ENCODE data around the gene CHL1.

The CHL1 gene

GRCh38 chr3:294581-294980 is 98.0 kb downstream of the CHL1 start:
- no peak for TF ChIP-seq CTCF (IDR thresholded peaks at IDR 0.05; ENCODE audit: low read depth, low read length)
- in situ Hi-C loops (cut with HindIII; ENCODE audit: low sequenced_read_pairs) = no loop called here
- H3K4me3 ChIP-seq (ENCODE audit: low read depth, low read length) = no peak overlapping the region
- no peak for DNase-seq (ENCODE audit: low read depth, low spot score)

- in situ Hi-C loops (cut with HindIII; ENCODE audit: low sequenced_read_pairs) = no loop called here
- TF ChIP-seq CTCF (IDR thresholded peaks at IDR 0.05; ENCODE audit: low read depth, low read length) = no peak
- DNase-seq (ENCODE audit: low read depth, low spot score) = no peak
- no peak overlapping the region for H3K4me3 ChIP-seq (ENCODE audit: low read depth, low read length)
These were observed 98.6 kb downstream of the CHL1 start for GRCh38 chr3:295166-295565.

GRCh38 chr3:297585-297984 is 101.0 kb downstream of the CHL1 start:
- no peak for TF ChIP-seq CTCF (IDR thresholded peaks at IDR 0.05; ENCODE audit: low read depth, low read length)
- in situ Hi-C loops (cut with HindIII; ENCODE audit: low sequenced_read_pairs) = no loop called here

GRCh38 chr3:299590-300301 is 103.2 kb downstream of the CHL1 start:
- in situ Hi-C loops (cut with HindIII; ENCODE audit: low sequenced_read_pairs) = no loop called here
- no peak overlapping the region for H3K4me3 ChIP-seq (ENCODE audit: low read depth, low read length)
- DNase-seq (ENCODE audit: low read depth, low spot score) = no peak
- TF ChIP-seq CTCF (IDR thresholded peaks at IDR 0.05; ENCODE audit: low read depth, low read length) = no peak

More at GRCh38 chr3:297585-297984, 101.0 kb downstream of the CHL1 start:
- H3K4me3 ChIP-seq (ENCODE audit: low read depth, low read length) = no peak overlapping the region
- no peak for DNase-seq (ENCODE audit: low read depth, low spot score)

- in situ Hi-C loops (cut with HindIII; ENCODE audit: low sequenced_read_pairs) = no loop called here
- DNase-seq (ENCODE audit: low read depth, low spot score) = no peak
- no peak overlapping the region for H3K4me3 ChIP-seq (ENCODE audit: low read depth, low read length)
- TF ChIP-seq CTCF (IDR thresholded peaks at IDR 0.05; ENCODE audit: low read depth, low read length) = no peak
These were observed 110.6 kb downstream of the CHL1 start for GRCh38 chr3:307182-307581.

GRCh38 chr3:308597-309321 is 112.2 kb downstream of the CHL1 start:
- peak; percentile 0 for DNase-seq (ENCODE audit: low read depth, low spot score)
- H3K4me3 ChIP-seq (ENCODE audit: low read depth, low read length) = no peak overlapping the region
- TF ChIP-seq CTCF (IDR thresholded peaks at IDR 0.05; ENCODE audit: low read depth, low read length) = no peak
- in situ Hi-C loops (cut with HindIII; ENCODE audit: low sequenced_read_pairs) = no loop called here
